AG04450 (cell line): Measurements from ENCODE around the gene SLC12A8. TPM values are rescaled to one million over a fixed set of nuclear protein-coding genes. Genes with fewer than 3 reads are reported as not detected.

Source experiments
- CTCF ChIA-PET: fragments of 300-600, 350-600 bp; formaldehyde crosslinking; extraction: SDS; loops from one replicate; lab custom pipeline; 2022; ENCODE audit warnings: antibody characterized with exemption, inconsistent platforms; lab: Charles Lee
- POLR2A ChIA-PET: fragments of 350-600 bp; formaldehyde crosslinking; extraction: SDS; loops from one replicate; lab custom pipeline; 2021; ENCODE audit warnings: antibody characterized with exemption, inconsistent platforms; lab: Yijun Ruan, JAX
- DNase-seq: peaks from one replicate; pipeline ENCODE4 v3.0.0-alpha.2; 2011; ENCODE audit warnings: low read depth, low spot score
- H3K27ac ChIP-seq: one replicate; pipeline ENCODE4 v1.5.1; 2012; ENCODE audit warnings: low read depth, low read length, control low read depth
- H3K27me3 ChIP-seq: one replicate; pipeline ENCODE4 v1.6.0; 2012; ENCODE audit warnings: low read length; ENCODE audit not compliant: control insufficient read depth, insufficient read depth
- H3K4me3 ChIP-seq: 2 replicates; pipeline ENCODE4 v1.5.1; 2011; ENCODE audit warnings: mild to moderate bottlenecking, low read depth, low read length, control low read depth
- H3K9me3 ChIP-seq: 2 replicates; pipeline ENCODE4 v1.5.1; 2012; ENCODE audit warnings: low read length; ENCODE audit not compliant: control insufficient read depth, insufficient read depth
- CTCF ChIP-seq: IDR thresholded peaks from 2 replicates; pipeline ENCODE4 v1.5.1; 2011; ENCODE audit warnings: low read depth, low read length, control low read depth, inconsistent platforms
- polyA plus RNA-seq: library from polyadenylated mRNA; depleted of rRNA; stranded (reverse); fragments of >200 nt; gene quantifications from 2 replicates; pipeline ENCODE4 v1.2.3, GENCODE V29; 2011

SLC12A8 gene
- polyA plus RNA-seq, 1 experiment = 15.3 TPM

GRCh38 chr3:125152951-125153350, 59.6 kb downstream of the SLC12A8 start:
- TF ChIP-seq CTCF = no peak
- Histone ChIP-seq H3K9me3 (no peaks in the 10 kb centered on the region), H3K27me3 (no peaks in the 10 kb centered on the region), H3K4me3 (no peak overlapping the region), H3K27ac (no peak overlapping the region)
- ChIA-PET POLR2A (no interaction called here), CTCF (no interaction called here)
- no peak for DNase-seq

- no peaks in the 10 kb centered on the region for H3K9me3 ChIP-seq
- H3K27me3 ChIP-seq = no peaks in the 10 kb centered on the region
- no peak for DNase-seq
- CTCF ChIA-PET = no interaction called here
- H3K4me3 ChIP-seq = no peak overlapping the region
- no peak for TF ChIP-seq CTCF
- H3K27ac ChIP-seq = no peak overlapping the region
- POLR2A ChIA-PET = no interaction called here
These were observed 60.6 kb downstream of the SLC12A8 start for GRCh38 chr3:125151916-125152315.

GRCh38 chr3:125151442-125151817, 61.1 kb downstream of the SLC12A8 start:
- DNase-seq = no peak
- no peak for TF ChIP-seq CTCF
- ChIA-PET CTCF (no interaction called here), POLR2A (no interaction called here)
- Histone ChIP-seq H3K27me3 (no peaks in the 10 kb centered on the region), H3K9me3 (no peaks in the 10 kb centered on the region), H3K27ac (no peak overlapping the region), H3K4me3 (no peak overlapping the region)

- no peak overlapping the region for H3K4me3 ChIP-seq
- DNase-seq = no peak
- no peaks in the 10 kb centered on the region; the same call in 1 of the 2 replicates for H3K9me3 ChIP-seq
- ChIA-PET POLR2A (no interaction called here), CTCF (interaction anchor here (0.6 to 1.1 kb wide), 3 partner anchors 18 to 435 kb away, joined by 3 to 4 read pairs (median 3); no protein-coding TSS in a partner anchor)
- TF ChIP-seq CTCF = peak; percentile 46
- H3K27ac ChIP-seq = no peak overlapping the region
- H3K27me3 ChIP-seq = no peaks in the 10 kb centered on the region
These were observed 61.8 kb downstream of the SLC12A8 start for GRCh38 chr3:125150525-125151441.

- no peak overlapping the region for H3K27ac ChIP-seq
- CTCF ChIA-PET = interaction anchor here (0.6 to 1.1 kb wide), 3 partner anchors 17 to 95 kb away, joined by 3 to 4 read pairs (median 3); no protein-coding TSS in a partner anchor
- no peak for TF ChIP-seq CTCF
These were observed 63.1 kb downstream of the SLC12A8 start for GRCh38 chr3:125149462-125149861.

More at GRCh38 chr3:125149462-125149861, 63.1 kb downstream of the SLC12A8 start:
- Histone ChIP-seq H3K9me3 (no peaks in the 10 kb centered on the region; the same call in 1 of the 2 replicates), H3K27me3 (no peaks in the 10 kb centered on the region), H3K4me3 (no peak overlapping the region)
- POLR2A ChIA-PET = interaction anchor here (1.1 kb wide), 1 partner anchor 41 kb away, joined by 3 read pairs; no protein-coding TSS in a partner anchor
- DNase-seq = no peak
